Liver (tissue), 3 donors: ENCODE data around the gene CASP14.

Experiments
- RAD21 ChIP-seq, 2 donors: IDR thresholded peaks; 2 replicates each; pipeline ENCODE4 v1.6.1; 2016; ENCODE audit warnings: antibody characterized with exemption in 2 of 2, mild to moderate bottlenecking in 2 of 2
- REST ChIP-seq: IDR thresholded peaks from 2 replicates; pipeline ENCODE4 v1.6.1; 2016; ENCODE audit warnings: antibody characterized with exemption, mild to moderate bottlenecking
- TAF1 ChIP-seq: conservative IDR thresholded peaks from 2 replicates; pipeline ENCODE4 v1.6.1; 2016; ENCODE audit warnings: antibody characterized with exemption, mild to moderate bottlenecking
- TF ChIP-seq, protein P1 (sequence below): fragments of 150-350 bp; IDR thresholded peaks from 2 replicates; pipeline ENCODE4 v1.5.1; 2017; ENCODE audit warnings: improper control_type of control experiment, low read depth, low read length; ENCODE audit not compliant: missing input control
- donor health status: healthy.
- donor health status: healthy.

GRCh38 chr19:15087182-15087581 is 37.9 kb downstream of the CASP14 start:
- TF ChIP-seq, protein P1, sequence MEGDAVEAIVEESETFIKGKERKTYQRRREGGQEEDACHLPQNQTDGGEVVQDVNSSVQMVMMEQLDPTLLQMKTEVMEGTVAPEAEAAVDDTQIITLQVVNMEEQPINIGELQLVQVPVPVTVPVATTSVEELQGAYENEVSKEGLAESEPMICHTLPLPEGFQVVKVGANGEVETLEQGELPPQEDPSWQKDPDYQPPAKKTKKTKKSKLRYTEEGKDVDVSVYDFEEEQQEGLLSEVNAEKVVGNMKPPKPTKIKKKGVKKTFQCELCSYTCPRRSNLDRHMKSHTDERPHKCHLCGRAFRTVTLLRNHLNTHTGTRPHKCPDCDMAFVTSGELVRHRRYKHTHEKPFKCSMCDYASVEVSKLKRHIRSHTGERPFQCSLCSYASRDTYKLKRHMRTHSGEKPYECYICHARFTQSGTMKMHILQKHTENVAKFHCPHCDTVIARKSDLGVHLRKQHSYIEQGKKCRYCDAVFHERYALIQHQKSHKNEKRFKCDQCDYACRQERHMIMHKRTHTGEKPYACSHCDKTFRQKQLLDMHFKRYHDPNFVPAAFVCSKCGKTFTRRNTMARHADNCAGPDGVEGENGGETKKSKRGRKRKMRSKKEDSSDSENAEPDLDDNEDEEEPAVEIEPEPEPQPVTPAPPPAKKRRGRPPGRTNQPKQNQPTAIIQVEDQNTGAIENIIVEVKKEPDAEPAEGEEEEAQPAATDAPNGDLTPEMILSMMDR, result no peak
- TF ChIP-seq TAF1 (no peak), RAD21 (IDR thresholded peaks at IDR 0.05) (no peak), REST (no peak)
